Ovary (tissue), 3 donors: Measurements from ENCODE around the gene STIM1.

Experiments
- CTCF ChIP-seq, 3 donors: fragments of 450-650 bp in 2 of 3; fragments of 200-600 bp in 1 of 3; IDR thresholded peaks; one replicate each; pipeline versions ENCODE4 v1.5.1 to v1.8.0; 2016 to 2022; ENCODE audit warnings: antibody characterized with exemption in 3 of 3, mild to moderate bottlenecking in 1 of 3
- EP300 ChIP-seq: sonication (generic); formaldehyde crosslinking; IDR thresholded peaks from one replicate; pipeline ENCODE4 v1.6.1; 2017; ENCODE audit warnings: antibody characterized with exemption
- donor health status: DM: no; HTN: no; CAD: no.

- TF ChIP-seq CTCF (IDR thresholded peaks at IDR 0.05), result no peak
- TF ChIP-seq EP300, result no peak
Measured at GRCh38 chr11:3876613-3877012, 21.1 kb downstream of the STIM1 start.
